Liver (tissue), 9 donors: ENCODE results near the gene DOCK10. TPM values are rescaled to one million over a fixed set of nuclear protein-coding genes. Genes with fewer than 3 reads are reported as not detected.

Experiments used
- DNase-seq: peaks from one replicate; pipeline ENCODE4 v3.0.0-alpha.2; 2017; ENCODE audit warnings: low spot score
- H3K27ac ChIP-seq, 2 donors: one replicate each; pipeline ENCODE4 v1.7.0; 2013; ENCODE audit warnings: inconsistent platforms in 2 of 2, low read length in 2 of 2, control low read depth in 1 of 2, low read depth in 1 of 2, mild to moderate bottlenecking in 1 of 2
- H3K27me3 ChIP-seq, 4 donors: one replicate each; pipeline versions ENCODE4 v1.6.1 to v1.7.0; 2013; ENCODE audit warnings: low read length in 3 of 4, inconsistent platforms in 1 of 4, mild to moderate bottlenecking in 1 of 4, moderate library complexity in 1 of 4; ENCODE audit not compliant: control insufficient read depth in 4 of 4, insufficient read depth in 4 of 4
- H3K36me3 ChIP-seq, 4 donors: one replicate each; pipeline versions ENCODE4 v1.6.1 to v1.7.0; 2013; ENCODE audit warnings: low read length in 3 of 4, mild to moderate bottlenecking in 3 of 4, low read depth in 1 of 4, moderate library complexity in 1 of 4; ENCODE audit not compliant: control insufficient read depth in 4 of 4, insufficient read depth in 3 of 4
- H3K4me1 ChIP-seq, 4 donors: one replicate each; pipeline versions ENCODE4 v1.6.1 to v1.7.0; 2013; ENCODE audit warnings: low read length in 3 of 4, mild to moderate bottlenecking in 3 of 4, moderate library complexity in 1 of 4; ENCODE audit not compliant: control insufficient read depth in 4 of 4, insufficient read depth in 4 of 4
- H3K4me3 ChIP-seq, 3 donors: one replicate each; pipeline versions ENCODE4 v1.6.1 to v1.7.0; 2013; ENCODE audit warnings: low read length in 3 of 3, control low read depth in 1 of 3, low read depth in 1 of 3, mild to moderate bottlenecking in 1 of 3
- H3K9ac ChIP-seq, 2 donors: one replicate each; pipeline ENCODE4 v1.7.0; 2013; ENCODE audit warnings: low read length in 2 of 2, mild to moderate bottlenecking in 2 of 2, moderate library complexity in 2 of 2, control low read depth in 1 of 2, low read depth in 1 of 2
- H3K9me3 ChIP-seq, 4 donors: one replicate each; pipeline versions ENCODE4 v1.6.1 to v1.7.0; 2013; ENCODE audit warnings: low read length in 3 of 4; ENCODE audit not compliant: control insufficient read depth in 4 of 4
- ATF3 ChIP-seq: IDR thresholded peaks from 2 replicates; pipeline ENCODE4 v1.6.1; 2016; ENCODE audit warnings: antibody characterized with exemption
- CTCF ChIP-seq: fragments of 150-350 bp; IDR thresholded peaks from 2 replicates; pipeline ENCODE4 v1.5.1; 2017; ENCODE audit warnings: improper control_type of control experiment, low read depth, low read length; ENCODE audit not compliant: missing input control
- EGR1 ChIP-seq, 2 donors: IDR thresholded peaks; 2 replicates each; pipeline ENCODE4 v1.6.1; 2016 to 2018; ENCODE audit warnings: antibody characterized with exemption in 2 of 2, low read depth in 2 of 2
- FOXA1 ChIP-seq: IDR thresholded peaks from 2 replicates; pipeline ENCODE4 v1.6.1; 2016; ENCODE audit warnings: antibody characterized with exemption
- FOXA2 ChIP-seq: IDR thresholded peaks from 2 replicates; pipeline ENCODE4 v1.6.1; 2016; ENCODE audit warnings: antibody characterized with exemption
- GABPA ChIP-seq, 2 donors: IDR thresholded peaks in 1 of 2; conservative IDR thresholded peaks in 1 of 2; 2 replicates each; pipeline ENCODE4 v1.6.1; 2016; ENCODE audit warnings: antibody characterized with exemption in 2 of 2, mild to moderate bottlenecking in 1 of 2, moderate library complexity in 1 of 2
- HNF4A ChIP-seq, 2 donors: conservative IDR thresholded peaks; 2 replicates each; pipeline ENCODE4 v1.6.1; 2016; ENCODE audit warnings: antibody characterized with exemption in 2 of 2, mild to moderate bottlenecking in 2 of 2
- HNF4G ChIP-seq: IDR thresholded peaks from 2 replicates; pipeline ENCODE4 v1.6.1; 2016; ENCODE audit warnings: antibody characterized with exemption
- JUND ChIP-seq, 2 donors: IDR thresholded peaks; 2 replicates each; pipeline ENCODE4 v1.6.1; 2016; ENCODE audit warnings: antibody characterized with exemption in 2 of 2
- MAX ChIP-seq: IDR thresholded peaks from 2 replicates; pipeline ENCODE4 v1.6.1; 2016; ENCODE audit warnings: antibody characterized with exemption
- NR2F2 ChIP-seq: IDR thresholded peaks from 2 replicates; pipeline ENCODE4 v1.6.1; 2016; ENCODE audit warnings: antibody characterized with exemption
- REST ChIP-seq: IDR thresholded peaks from 2 replicates; pipeline ENCODE4 v1.6.1; 2016; ENCODE audit warnings: antibody characterized with exemption, mild to moderate bottlenecking
- RXRA ChIP-seq, 2 donors: IDR thresholded peaks; 2 replicates each; pipeline ENCODE4 v1.6.1; 2017 to 2018; ENCODE audit warnings: antibody characterized with exemption in 2 of 2, mild to moderate bottlenecking in 1 of 2
- SP1 ChIP-seq: IDR thresholded peaks from 2 replicates; pipeline ENCODE4 v1.6.1; 2018; ENCODE audit warnings: antibody characterized with exemption, mild to moderate bottlenecking
- TAF1 ChIP-seq: conservative IDR thresholded peaks from 2 replicates; pipeline ENCODE4 v1.6.1; 2016; ENCODE audit warnings: antibody characterized with exemption, mild to moderate bottlenecking
- YY1 ChIP-seq: IDR thresholded peaks from 2 replicates; pipeline ENCODE4 v1.6.1; 2016; ENCODE audit warnings: antibody characterized with exemption, mild to moderate bottlenecking
- ZBTB33 ChIP-seq: IDR thresholded peaks from 2 replicates; pipeline ENCODE4 v1.6.1; 2016; ENCODE audit warnings: antibody characterized with exemption
- WGBS: extraction: QIAGEN DNeasy Blood & Tissue Kit; methylation state at CpG from one replicate; pipeline ENCODE4 v1.1.7; 2013; 5-methylcytosine and 5-hydroxymethylcytosine counted together
- polyA plus RNA-seq, 2 donors: library from polyadenylated mRNA; stranded (reverse) in 1 of 2; unstranded in 1 of 2; fragments of 200-250 nt in 1 of 2; fragments of >200 nt in 1 of 2; fragmentation: Nextera tagmentation in 1 of 2; extraction: Ambion mirVana in 1 of 2; gene quantifications; one replicate each; pipeline versions ENCODE4 v1.2.1 to v1.2.3, GENCODE V29; 2013 to 2015
- total RNA-seq, 2 donors: library from RNA; depleted of rRNA; stranded (reverse); fragments of >200 nt; gene quantifications; one replicate each; pipeline ENCODE4 v1.2.3, GENCODE V29; 2014
- donor health status: healthy.
- donor health status: healthy.
- donor health status: healthy.
- donor health status: healthy.
- donor health status: healthy.

The DOCK10 gene
- total and polyA plus RNA-seq, 4 donors, result 1.2 to 15.3 (median 6.8) TPM

GRCh38 chr2:224994242-224994823 is 47.9 kb downstream of the DOCK10 start:
- no peak overlapping the region for H3K9ac ChIP-seq
- H3K9me3 ChIP-seq, result no peaks in the 10 kb centered on the region
- H3K27ac ChIP-seq, result no peak overlapping the region
- no peaks in the 10 kb centered on the region for H3K27me3 ChIP-seq
- no peak overlapping the region for H3K4me3 ChIP-seq
- no peaks in the 10 kb centered on the region for H3K4me1 ChIP-seq
- TF ChIP-seq NR2F2, result no peak
- TF ChIP-seq GABPA (IDR thresholded peaks at IDR 0.05 in 1 of 2, conservative IDR thresholded peaks at IDR 0.05 in 1 of 2), result no peak
- no peak for TF ChIP-seq ATF3
- TF ChIP-seq JUND (IDR thresholded peaks at IDR 0.05), result no peak
- TF ChIP-seq FOXA1, result no peak
- no peak for TF ChIP-seq CTCF
- no peak for TF ChIP-seq RXRA (IDR thresholded peaks at IDR 0.05)
- no peak for TF ChIP-seq EGR1 (IDR thresholded peaks at IDR 0.05; ENCODE audit: low read depth in 2 of 2)
- no peak for TF ChIP-seq TAF1
- no peak for TF ChIP-seq HNF4G
- TF ChIP-seq YY1, result no peak
- TF ChIP-seq MAX, result no peak
- no peak for TF ChIP-seq REST
- no peak for TF ChIP-seq HNF4A (conservative IDR thresholded peaks at IDR 0.05)
- no peak for TF ChIP-seq FOXA2
- no peak for TF ChIP-seq ZBTB33
- TF ChIP-seq SP1, result no peak
- 86% methylated on average over 1 of the region's 1 CpG for WGBS
- no peak for DNase-seq
- no peaks in the 10 kb centered on the region for H3K36me3 ChIP-seq

- Histone ChIP-seq H3K27ac (no peak overlapping the region), H3K4me3 (no peak overlapping the region), H3K4me1 (no peaks in the 10 kb centered on the region)
Observed at GRCh38 chr2:224990710-224991109, 51.6 kb downstream of the DOCK10 start.

More at GRCh38 chr2:224990710-224991109, 51.6 kb downstream of the DOCK10 start:
- DNase-seq, result no peak
- TF ChIP-seq EGR1 (IDR thresholded peaks at IDR 0.05; ENCODE audit: low read depth in 2 of 2) (no peak), GABPA (IDR thresholded peaks at IDR 0.05 in 1 of 2, conservative IDR thresholded peaks at IDR 0.05 in 1 of 2) (no peak)
- Histone ChIP-seq H3K36me3 (no peaks in the 10 kb centered on the region), H3K9ac (no peak overlapping the region), H3K27me3 (no peaks in the 10 kb centered on the region), H3K9me3 (no peaks in the 10 kb centered on the region)
- 91% methylated on average over 3 of the region's 3 CpGs for WGBS
